Fibroblast of skin of right biceps (primary cell): ENCODE results near the gene RNF144B.
"Not testable (repeated sequence)": the region's sequence is repeated elsewhere in the genome, so short reads cannot be mapped to it uniquely, and the experiment has no call there.

ENCODE experiments used
- DNase-seq: peaks from one replicate; pipeline ENCODE4 v3.0.0-alpha.2; 2013

The RNF144B gene

GRCh38 chr6:18451756-18452155 lies 64.6 kb downstream of the RNF144B start:
- DNase-seq: no peak

DNA sequence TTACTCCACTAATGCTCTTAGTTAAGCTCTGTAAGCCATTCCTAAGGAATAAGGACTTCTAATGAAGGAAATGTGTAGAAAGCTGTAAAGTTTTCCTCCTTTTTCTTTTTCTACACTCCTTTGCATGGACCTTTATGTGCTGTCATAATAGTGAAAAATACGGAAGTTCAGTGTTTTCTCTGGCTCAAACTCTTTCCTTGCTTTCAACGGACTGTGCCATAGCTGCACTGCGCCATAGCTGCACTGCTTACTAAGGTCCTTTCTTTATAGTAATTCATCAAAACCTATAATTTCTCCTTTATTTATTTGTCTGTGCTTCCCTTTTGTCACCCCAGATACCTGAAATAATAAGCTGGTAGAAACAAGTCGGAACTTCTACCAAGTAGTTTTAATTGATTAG lies 67.3 kb downstream of the RNF144B start:
- no peak for DNase-seq

- no peak for DNase-seq
Measured at GRCh38 chr6:18457065-18457737, 70.1 kb downstream of the RNF144B start.

- not testable (repeated sequence) for DNase-seq
Measured at GRCh38 chr6:18458086-18458485, 70.9 kb downstream of the RNF144B start.

DNA sequence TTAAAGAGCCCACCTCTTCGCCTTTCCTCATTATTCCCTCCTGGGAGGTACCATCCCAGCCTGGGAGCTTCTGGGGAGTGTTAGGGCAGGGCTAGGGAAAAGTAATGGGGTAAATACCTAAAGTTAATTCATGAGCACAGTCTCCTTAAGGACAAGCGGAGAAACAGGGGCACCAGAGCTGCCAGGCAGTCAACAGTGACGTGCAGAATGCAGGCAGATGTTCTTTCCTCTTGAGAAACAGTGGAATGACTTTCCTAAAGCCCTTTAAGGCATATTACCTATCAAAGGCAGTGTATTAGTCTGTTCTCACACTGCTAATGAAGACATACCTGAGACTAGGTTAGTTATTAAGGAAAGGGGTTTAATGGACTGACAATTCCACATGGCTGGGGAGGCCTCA lies 76.3 kb downstream of the RNF144B start:
- DNase-seq: no peak

DNA sequence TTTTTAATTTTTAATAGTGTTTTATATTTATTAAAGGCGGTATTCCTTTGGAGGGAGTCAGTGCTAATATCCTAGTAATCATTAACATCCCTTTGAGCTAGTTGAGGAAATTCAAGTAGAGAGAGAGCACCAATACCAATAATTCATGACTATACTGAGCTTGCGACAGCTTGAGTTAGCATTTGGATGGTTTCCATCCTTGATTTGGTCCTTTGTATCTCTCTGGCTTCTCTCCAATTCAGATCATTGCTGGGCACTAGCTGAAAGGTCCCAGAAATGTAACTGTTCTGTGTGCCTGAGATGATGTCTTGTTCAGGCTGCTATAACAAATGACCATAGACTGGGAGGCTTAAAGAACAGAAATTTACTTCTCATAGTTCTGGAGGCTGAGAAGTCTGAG lies 77.0 kb downstream of the RNF144B start:
- DNase-seq: no peak

GRCh38 chr6:18465410-18466154 lies 78.4 kb downstream of the RNF144B start:
- no peak for DNase-seq

- DNase-seq: no peak
Measured at GRCh38 chr6:18467741-18468502, 80.8 kb downstream of the RNF144B start.

DNA sequence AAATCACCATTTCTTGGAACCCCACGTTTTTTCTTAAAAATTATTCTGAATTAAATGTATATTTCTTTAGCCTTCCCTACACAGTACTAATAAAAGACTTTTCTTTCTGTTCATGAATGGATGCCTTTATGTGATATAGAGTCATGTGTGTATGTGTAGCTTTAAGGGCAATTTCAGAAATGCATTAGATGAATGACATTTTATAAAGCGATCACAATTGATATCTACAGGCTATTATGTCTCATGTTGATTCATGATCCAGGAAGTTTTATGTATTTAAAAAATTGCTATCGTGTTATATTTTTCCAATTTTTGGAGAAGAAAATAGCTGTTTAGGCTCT lies 81.3 kb downstream of the RNF144B start:
- DNase-seq: no peak

- no peak for DNase-seq
Measured at GRCh38 chr6:18469536-18469935, 82.4 kb downstream of the RNF144B start.

DNA sequence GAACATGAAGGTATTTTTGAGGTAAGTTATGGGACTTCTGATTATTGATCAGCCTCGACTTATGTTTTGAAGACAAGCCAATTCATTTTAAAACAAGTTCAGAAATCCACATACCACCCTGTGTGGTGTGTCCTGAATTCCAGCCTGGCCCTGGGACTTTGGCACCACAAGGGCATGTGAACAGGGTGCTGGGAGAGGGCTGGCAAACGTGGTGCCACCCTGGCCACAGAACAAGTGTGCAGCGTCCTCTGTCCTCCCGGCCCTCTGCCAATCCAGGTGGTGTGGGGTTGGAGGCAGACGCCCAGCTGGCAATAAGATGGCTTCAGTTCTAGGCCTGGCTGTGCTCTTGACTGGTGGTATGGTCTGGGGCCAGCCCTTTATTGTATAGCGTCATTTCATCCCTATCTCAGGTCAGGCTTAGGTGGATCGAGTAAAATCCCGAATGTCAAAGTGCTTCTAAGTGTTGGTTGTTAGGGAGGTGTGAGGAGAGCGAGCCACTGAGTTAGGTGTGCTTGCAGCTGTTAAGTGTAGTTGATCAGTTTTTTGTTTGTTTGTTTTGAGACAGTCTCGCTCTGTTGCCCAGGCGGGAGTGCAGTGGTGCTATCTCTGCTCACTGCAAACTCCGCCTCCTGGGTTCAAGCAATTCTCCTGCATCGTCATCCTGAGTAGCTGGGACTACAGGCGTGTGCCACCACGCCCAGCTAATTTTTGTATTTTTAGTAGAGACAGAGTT lies 84.2 kb downstream of the RNF144B start:
- DNase-seq: no peak

DNA sequence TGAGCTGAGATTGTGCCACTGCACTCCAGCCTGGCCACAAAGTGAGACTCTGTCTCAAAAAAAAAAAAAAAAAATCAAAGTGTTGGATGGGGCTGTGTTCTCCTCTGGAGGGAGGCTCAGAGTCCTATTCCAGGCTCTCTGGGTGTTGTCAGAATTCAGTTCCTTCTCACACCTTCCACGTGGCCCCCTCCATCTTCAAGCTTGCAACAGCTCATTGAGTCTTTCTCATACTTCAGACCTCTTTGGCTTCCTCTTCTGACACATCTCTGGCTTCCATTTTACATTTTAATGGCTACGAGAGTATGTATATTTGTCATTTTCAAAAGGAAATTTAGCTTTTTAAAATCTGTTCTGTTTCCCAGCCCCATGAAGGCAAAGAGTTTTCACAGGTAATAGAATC lies 85.8 kb downstream of the RNF144B start:
- no peak for DNase-seq

DNA sequence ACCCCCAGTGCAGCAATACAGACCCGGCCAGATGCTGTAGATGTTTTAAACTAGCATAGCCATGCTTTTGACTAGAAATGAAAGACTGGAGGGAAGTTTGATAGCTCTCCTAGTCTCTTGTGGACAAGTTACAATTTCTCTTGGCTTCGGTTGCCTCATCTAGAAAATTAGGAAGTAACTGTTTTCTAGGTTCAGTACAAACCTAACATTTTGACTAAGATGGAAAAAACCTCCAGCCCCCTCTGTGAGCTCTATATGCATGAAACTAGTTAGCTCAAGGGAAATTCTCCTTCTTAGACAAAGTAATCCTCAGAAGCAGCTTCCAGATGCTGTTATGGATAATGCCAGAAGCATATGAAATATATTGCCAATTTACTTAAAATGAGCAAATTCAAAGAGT lies 86.6 kb downstream of the RNF144B start:
- no peak for DNase-seq

- DNase-seq: peak; percentile 30
Measured at GRCh38 chr6:18477301-18477941, 90.3 kb downstream of the RNF144B start.

GRCh38 chr6:18478610-18479009 lies 91.5 kb downstream of the RNF144B start:
- no peak for DNase-seq

GRCh38 chr6:18481870-18482269 lies 94.7 kb downstream of the RNF144B start:
- DNase-seq: no peak

DNA sequence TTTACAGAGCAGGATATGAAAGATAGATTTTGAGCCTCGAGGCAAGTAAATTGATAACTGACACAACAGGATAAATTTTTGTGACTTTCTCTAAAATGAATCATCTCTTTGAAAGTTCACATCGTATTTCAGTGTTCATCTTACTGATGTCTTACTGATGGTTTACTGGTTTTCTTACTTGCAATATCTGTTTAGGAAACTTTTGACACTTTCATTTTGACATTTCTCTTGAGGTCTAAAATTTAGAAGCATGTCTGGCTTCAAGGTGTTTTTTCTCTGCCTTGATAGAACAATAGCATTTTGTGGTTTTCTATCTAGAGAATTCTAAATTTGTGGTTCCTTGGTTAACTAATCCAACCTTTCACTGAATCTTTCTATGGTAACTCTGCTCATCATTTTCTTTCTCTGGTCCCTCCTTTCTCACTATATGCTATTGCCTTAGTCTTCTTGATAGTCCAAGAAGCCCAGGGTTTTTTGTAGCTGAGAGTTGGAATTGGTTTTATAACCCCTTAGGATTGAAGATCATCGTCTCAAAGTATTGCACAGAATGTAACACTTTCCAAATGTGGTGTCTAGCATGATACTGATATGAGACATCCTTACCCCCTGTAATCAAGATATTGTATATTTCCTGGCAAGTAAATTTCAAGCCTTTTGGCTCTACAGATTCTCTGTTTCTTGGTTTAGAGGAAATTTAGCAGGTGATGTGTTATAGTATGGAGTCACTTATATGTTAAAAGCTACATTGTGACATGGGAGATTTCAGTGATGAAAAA lies 98.7 kb downstream of the RNF144B start:
- no peak for DNase-seq

GRCh38 chr6:18488004-18488403 lies 100.9 kb downstream of the RNF144B start:
- no peak for DNase-seq

GRCh38 chr6:18488526-18489270 lies 101.5 kb downstream of the RNF144B start:
- peak; percentile 36 for DNase-seq

GRCh38 chr6:18489335-18489734 lies 102.2 kb downstream of the RNF144B start:
- no peak for DNase-seq
